ENCODE results near the gene SCUBE2.
"Not testable (repeated sequence)": the region's sequence is repeated elsewhere in the genome, so short reads cannot be mapped to it uniquely, and the experiment has no call there.

GRCh38 chr11:9097186-9097943, 6.0 kb upstream of the SCUBE2 start:
- not testable (repeated sequence) for TF ChIP-seq CTCF, POLR2A (IDR thresholded peaks at IDR 0.05)

Data from body of pancreas (tissue), 4 donors.